HCT116 (cell line): ENCODE measurements around the gene COL4A1. TPM values are rescaled to one million over a fixed set of nuclear protein-coding genes. Genes with fewer than 3 reads are reported as not detected.

Experiments used
- ATAC-seq: fragments of 200-7000 bp; cut with Tn5 transposase; 2 replicates; pipeline ENCODE4 v1.9.1; 2020; ENCODE audit warnings: mild to moderate bottlenecking, moderate library complexity
- BruUV-seq: library from RNA; stranded (reverse); fragments of 400-500 nt; replicated peaks from 2 replicates; lab custom pipeline; 2021; lab: Mats Ljungman, UMichigan
- CTCF ChIA-PET: fragments of 300-600 bp; sonication (Branson Sonifier 250); formaldehyde crosslinking; loops from one replicate; lab custom pipeline; 2021; ENCODE audit warnings: antibody characterized with exemption; lab: Charles Lee
- POLR2A ChIA-PET: fragments of 300-600, 350-600 bp; sonication (Branson Sonifier 250); formaldehyde crosslinking; loops from one replicate; lab custom pipeline; 2021; ENCODE audit warnings: antibody characterized with exemption; lab: Charles Lee
- RAD21 ChIA-PET, 2 experiments: fragments of 300-600 bp; sonication (Branson Sonifier 250); formaldehyde crosslinking; loops; one replicate each; lab custom pipeline; 2023; ENCODE audit warnings: low total read pairs in 2 of 2; ENCODE audit not compliant: uncharacterized antibody in 2 of 2, unreplicated experiment in 2 of 2, low non-redundant PET in 1 of 2; lab: Charles Lee
- DNase-seq: peaks from one replicate; pipeline ENCODE4 v3.0.0-alpha.2; 2010; ENCODE audit warnings: low read depth, low spot score
- H2AFZ ChIP-seq: fragments of 200-600 bp; shearing (Covaris generic), sonication (generic); 2 replicates; pipeline ENCODE4 v1.6.1; 2017; ENCODE audit warnings: low read depth, mixed run types, mixed read lengths, antibody characterized with exemption, low read length; ENCODE audit not compliant: poor library complexity, severe bottlenecking
- H3K27ac ChIP-seq: 2 replicates; pipeline ENCODE4 v1.5.1; 2012; ENCODE audit warnings: low read depth, low read length
- H3K27me3 ChIP-seq: fragments of 200-600 bp; sonication (generic); 2 replicates; pipeline ENCODE4 v1.6.1; 2016; ENCODE audit warnings: mixed run types, low read length, mixed read lengths; ENCODE audit not compliant: insufficient read depth
- H3K36me3 ChIP-seq, 2 experiments: fragments of 200-500 bp in 1 of 2; fragments of 200-600 bp in 1 of 2; sonication (Bioruptor generic) in 1 of 2; sonication (generic) in 1 of 2; 2 replicates each; pipeline versions ENCODE4 v1.5.1 to v1.6.1; 2014 to 2016; ENCODE audit warnings: low read length in 2 of 2, inconsistent platforms in 1 of 2, mixed read lengths in 1 of 2, mixed run types in 1 of 2; ENCODE audit not compliant: insufficient read depth in 2 of 2, control insufficient read depth in 1 of 2
- H3K4me1 ChIP-seq, 2 experiments: fragments of 200-600 bp in 1 of 2; sonication (generic) in 1 of 2; 2 replicates each; pipeline versions ENCODE4 v1.5.1 to v1.6.1; 2012 to 2017; ENCODE audit warnings: low read length in 2 of 2, inconsistent platforms in 1 of 2, mild to moderate bottlenecking in 1 of 2, mixed read lengths in 1 of 2, mixed run types in 1 of 2, moderate library complexity in 1 of 2; ENCODE audit not compliant: insufficient read depth in 2 of 2, control insufficient read depth in 1 of 2
- H3K4me2 ChIP-seq: fragments of 200-600 bp; sonication (generic); 2 replicates; pipeline ENCODE4 v1.6.1; 2017; ENCODE audit warnings: mixed run types, low read length, mixed read lengths
- H3K4me3 ChIP-seq, 2 experiments: fragments of 200-600 bp in 1 of 2; sonication (generic) in 1 of 2; replicated peaks in 1 of 2; 2 replicates each; pipeline ENCODE4 v1.5.1; 2011 to 2016; ENCODE audit warnings: low read length in 2 of 2, control low read depth in 1 of 2, low read depth in 1 of 2, mild to moderate bottlenecking in 1 of 2, mixed read lengths in 1 of 2, mixed run types in 1 of 2
- H3K79me2 ChIP-seq: fragments of 200-600 bp; sonication (generic); 2 replicates; pipeline ENCODE4 v1.6.1; 2017; ENCODE audit warnings: mild to moderate bottlenecking, mixed run types, low read length, moderate library complexity, mixed read lengths; ENCODE audit not compliant: insufficient read depth
- H3K9ac ChIP-seq: fragments of 200-600 bp; sonication (generic); 2 replicates; pipeline ENCODE4 v1.6.1; 2016; ENCODE audit warnings: low read length, mixed read lengths
- H3K9me2 ChIP-seq: fragments of 200-600 bp; sonication (generic), shearing (Covaris generic); 2 replicates; pipeline ENCODE4 v1.6.1; 2017; ENCODE audit warnings: mixed run types, mild to moderate bottlenecking, moderate library complexity; ENCODE audit not compliant: insufficient read depth
- H3K9me3 ChIP-seq, 2 experiments: fragments of 200-500 bp in 1 of 2; fragments of 200-600 bp in 1 of 2; sonication (Bioruptor generic) in 1 of 2; sonication (generic) in 1 of 2; 2 replicates each; pipeline ENCODE4 v1.6.1; 2014 to 2017; ENCODE audit warnings: low read length in 2 of 2, mixed read lengths in 2 of 2, inconsistent platforms in 1 of 2, low read depth in 1 of 2, mild to moderate bottlenecking in 1 of 2, mixed run types in 1 of 2, moderate library complexity in 1 of 2; ENCODE audit not compliant: control insufficient read depth in 1 of 2, insufficient read depth in 1 of 2
- H4K20me1 ChIP-seq: fragments of 200-600 bp; sonication (generic), shearing (Covaris generic); 2 replicates; pipeline ENCODE4 v1.6.1; 2017; ENCODE audit warnings: mixed run types, mild to moderate bottlenecking, moderate library complexity; ENCODE audit not compliant: insufficient read depth
- CBX3 ChIP-seq: IDR thresholded peaks from 2 replicates; pipeline ENCODE4 v1.6.1; 2012; ENCODE audit warnings: low read depth
- CEBPB ChIP-seq: IDR thresholded peaks from 2 replicates; pipeline ENCODE4 v1.6.1; 2012; ENCODE audit warnings: low read depth
- FOSL1 ChIP-seq: IDR thresholded peaks from 2 replicates; pipeline ENCODE4 v1.6.1; 2012; ENCODE audit warnings: low read depth
- JUND ChIP-seq: IDR thresholded peaks from 2 replicates; pipeline ENCODE4 v1.6.1; 2012
- POLR2A ChIP-seq: IDR thresholded peaks from 2 replicates; pipeline ENCODE4 v1.7.0; 2011; ENCODE audit warnings: borderline replicate concordance; ENCODE audit not compliant: insufficient read depth, insufficient read length; ENCODE audit errors: extremely low read depth
- SIN3A ChIP-seq: IDR thresholded peaks from 2 replicates; pipeline ENCODE4 v1.6.1; 2012; ENCODE audit warnings: low read depth
- SP1 ChIP-seq: IDR thresholded peaks from 2 replicates; pipeline ENCODE4 v1.6.1; 2012; ENCODE audit warnings: low read depth
- TCF7L2 ChIP-seq: IDR thresholded peaks from 2 replicates; pipeline ENCODE4 v1.7.0; 2011; ENCODE audit warnings: borderline replicate concordance, inconsistent platforms; ENCODE audit not compliant: insufficient read depth, insufficient read length; ENCODE audit errors: extremely low read depth
- intact Hi-C: fragments of 100-400 bp; cut with micrococcal nuclease; formaldehyde crosslinking; loops from 2 replicates; pipeline ENCODE4 v1.10.0; 2022
- total RNA-seq: library from RNA; stranded (reverse); gene quantifications from one replicate; pipeline ENCODE4 v1.2.1, GENCODE V29; 2021; ENCODE audit not compliant: unreplicated experiment
- TF ChIP-seq, protein P1 (sequence below): IDR thresholded peaks from 2 replicates; pipeline ENCODE4 v1.6.1; 2012
- TF ChIP-seq, protein P2 (sequence below): IDR thresholded peaks from 2 replicates; pipeline ENCODE4 v1.6.1; 2012
- TF ChIP-seq, protein P3 (sequence below): IDR thresholded peaks from 2 replicates; pipeline ENCODE4 v1.6.1; 2011; ENCODE audit warnings: mild to moderate bottlenecking, low read length, moderate library complexity; ENCODE audit not compliant: insufficient replicate concordance; ENCODE audit errors: extremely low read depth

Gene COL4A1
- total RNA-seq, 1 experiment from 2014 or later, result 0.57 TPM

DNA sequence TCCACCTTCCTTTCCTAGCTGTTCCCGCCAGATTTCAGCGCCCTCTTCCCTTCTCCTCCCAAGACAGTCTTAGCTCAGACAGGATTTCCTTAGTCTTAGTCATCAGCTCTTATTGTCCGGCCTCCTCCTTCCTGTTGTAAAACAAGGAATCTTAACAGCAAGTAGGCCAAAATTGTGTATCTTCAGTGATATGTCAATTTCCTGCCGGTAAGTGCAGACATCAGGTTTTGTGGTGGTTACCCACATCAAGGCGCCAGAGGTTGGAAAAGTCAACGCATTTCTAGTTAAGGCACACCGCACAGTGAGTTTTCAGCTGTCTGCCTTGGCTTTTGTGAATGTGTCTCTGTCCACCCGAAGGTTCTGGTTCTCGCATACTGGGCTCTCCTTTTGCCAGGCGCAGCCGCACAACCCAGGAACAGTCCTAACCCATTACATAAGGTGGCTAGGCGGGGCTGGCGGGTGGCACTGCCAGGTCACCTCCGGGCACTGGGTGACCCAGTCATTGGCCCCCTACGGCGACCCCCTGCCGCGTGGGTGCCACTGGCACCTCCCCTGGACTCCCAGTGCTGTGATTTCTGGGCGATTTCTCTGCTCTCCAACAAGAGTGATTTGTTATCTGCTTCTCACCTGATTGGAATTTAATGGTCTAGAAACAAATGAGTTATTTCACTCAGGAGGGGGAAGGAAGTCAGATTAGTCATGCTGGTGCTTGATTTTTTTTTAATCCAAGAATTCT lies 13.0 kb upstream of the COL4A1 start:
- no TSS peak for BruUV-seq
- H3K27ac ChIP-seq, result peak overlapping the region; percentile 63
- TF ChIP-seq CBX3 (peak; percentile 61; the same call in 1 of the 2 replicates), FOSL1 (peak; percentile 66), CEBPB (peak; percentile 46), SIN3A (peak; percentile 52), TCF7L2 (peak; percentile 34), JUND (peak; percentile 53), SP1 (peak; percentile 42), POLR2A (no peak)
- TF ChIP-seq, protein P1, sequence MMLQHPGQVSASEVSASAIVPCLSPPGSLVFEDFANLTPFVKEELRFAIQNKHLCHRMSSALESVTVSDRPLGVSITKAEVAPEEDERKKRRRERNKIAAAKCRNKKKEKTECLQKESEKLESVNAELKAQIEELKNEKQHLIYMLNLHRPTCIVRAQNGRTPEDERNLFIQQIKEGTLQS, result no peak
- TF ChIP-seq, protein P2, sequence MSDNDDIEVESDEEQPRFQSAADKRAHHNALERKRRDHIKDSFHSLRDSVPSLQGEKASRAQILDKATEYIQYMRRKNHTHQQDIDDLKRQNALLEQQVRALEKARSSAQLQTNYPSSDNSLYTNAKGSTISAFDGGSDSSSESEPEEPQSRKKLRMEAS, result peak; percentile 44; the same call in 1 of the 2 replicates
- TF ChIP-seq, protein P3, sequence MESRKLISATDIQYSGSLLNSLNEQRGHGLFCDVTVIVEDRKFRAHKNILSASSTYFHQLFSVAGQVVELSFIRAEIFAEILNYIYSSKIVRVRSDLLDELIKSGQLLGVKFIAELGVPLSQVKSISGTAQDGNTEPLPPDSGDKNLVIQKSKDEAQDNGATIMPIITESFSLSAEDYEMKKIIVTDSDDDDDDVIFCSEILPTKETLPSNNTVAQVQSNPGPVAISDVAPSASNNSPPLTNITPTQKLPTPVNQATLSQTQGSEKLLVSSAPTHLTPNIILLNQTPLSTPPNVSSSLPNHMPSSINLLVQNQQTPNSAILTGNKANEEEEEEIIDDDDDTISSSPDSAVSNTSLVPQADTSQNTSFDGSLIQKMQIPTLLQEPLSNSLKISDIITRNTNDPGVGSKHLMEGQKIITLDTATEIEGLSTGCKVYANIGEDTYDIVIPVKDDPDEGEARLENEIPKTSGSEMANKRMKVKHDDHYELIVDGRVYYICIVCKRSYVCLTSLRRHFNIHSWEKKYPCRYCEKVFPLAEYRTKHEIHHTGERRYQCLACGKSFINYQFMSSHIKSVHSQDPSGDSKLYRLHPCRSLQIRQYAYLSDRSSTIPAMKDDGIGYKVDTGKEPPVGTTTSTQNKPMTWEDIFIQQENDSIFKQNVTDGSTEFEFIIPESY, result no peak
- CTCF ChIA-PET, result no interaction called here
- H3K36me3 ChIP-seq, result no peaks in the 10 kb centered on the region
- H3K4me2 ChIP-seq, result peak overlapping the region; percentile 65
- POLR2A ChIA-PET, result interaction anchor here (1.2 kb wide), 1 partner anchor 10 kb away, joined by 3 read pairs; no protein-coding TSS in a partner anchor
- H3K79me2 ChIP-seq, result no peaks in the 10 kb centered on the region
- RAD21 ChIA-PET, result interaction anchor here in 1 of 2 experiments (0.5 kb wide), 1 partner anchor 97 kb away, joined by 3 read pairs; no protein-coding TSS in a partner anchor
- intact Hi-C loops, result no loop called here
- peak overlapping the region; percentile 1; the same call in 1 of the 2 replicates for H3K9ac ChIP-seq
- H3K4me1 ChIP-seq, result peaks cover 22% of the 10 kb centered on the region in 2 experiments
- H3K4me3 ChIP-seq, result peak overlapping the region; percentile 12 to 38; a peak in 3 of 4 replicates
- H3K9me2 ChIP-seq, result no peaks in the 10 kb centered on the region
- peak; percentile 70 for DNase-seq
- H4K20me1 ChIP-seq, result no peaks in the 10 kb centered on the region
- ATAC-seq, result peak; percentile 85
- H3K27me3 ChIP-seq, result peaks cover 7% of the 10 kb centered on the region; the same call in 1 of the 2 replicates
- peak overlapping the region; percentile 58 for H2AFZ ChIP-seq
- H3K9me3 ChIP-seq, result no peaks in the 10 kb centered on the region
